Measurements from ENCODE around the gene LIN9. TPM values are rescaled to one million over a fixed set of nuclear protein-coding genes. Genes with fewer than 3 reads are reported as not detected.

The LIN9 gene
- total and polyA plus RNA-seq, 2 of the 8 experiments (the other 6 are each of a cell fraction or from before 2014, with no cell fraction given): 5.6 to 12.6 TPM

DNA sequence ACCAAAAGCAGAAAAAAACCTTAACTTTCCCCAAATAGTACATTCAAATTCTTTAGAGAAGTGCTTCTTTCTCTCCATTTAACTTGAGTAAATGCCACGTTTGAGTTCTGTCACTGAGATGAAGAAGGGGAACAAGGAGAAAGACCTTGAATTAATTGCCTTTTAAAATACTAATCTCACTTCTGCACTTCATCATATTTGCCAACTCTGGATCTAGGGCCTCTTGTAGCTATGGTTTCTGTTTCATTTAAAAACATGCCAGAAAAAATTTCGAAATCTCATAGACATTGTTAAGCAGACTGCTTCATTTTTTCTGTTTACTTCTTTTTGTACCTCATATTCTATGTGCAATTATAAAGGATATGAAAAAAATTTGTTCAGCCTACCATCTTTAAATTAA is 60.9 kb downstream of the LIN9 start:
- ChIA-PET CTCF (ENCODE audit: partially characterized antibody) (interaction anchor here (1.3 kb wide), 1 partner anchor 123 kb away, joined by 3 read pairs; no protein-coding TSS in a partner anchor), POLR2A (ENCODE audit: partially characterized antibody) (no interaction called here)
- 0 out of 2 replicates have a peak, but pooled peaks cover 2% of the 10 kb centered on the region for H3K79me1 ChIP-seq (ENCODE audit: low read depth, low read length)
- H3K14ac ChIP-seq (ENCODE audit: insufficient read length): no peak overlapping the region
- H3K23ac ChIP-seq (ENCODE audit: insufficient read length): no peak overlapping the region
- no peak overlapping the region for H4K5ac ChIP-seq (ENCODE audit: insufficient read length, low read depth, low read length)
- H2AFZ ChIP-seq (ENCODE audit: low read length): no peak overlapping the region
- no peak overlapping the region for H2BK20ac ChIP-seq (ENCODE audit: low read length)
- H3K4me2 ChIP-seq (ENCODE audit: insufficient read depth in 1 of 2, low read depth in 2 of 2, low read length in 2 of 2): no peak overlapping the region
- DNase-seq (ENCODE audit: low read depth in 1 of 2, low spot score in 2 of 2) (no peak), FAIRE-seq (no peak)
- H2BK15ac ChIP-seq (ENCODE audit: low read length): no peak overlapping the region
- 85% methylated on average over 2 of the region's 2 CpGs; no CpG with 5 or more reads in 1 of the 2 experiments for WGBS, 2 experiments (ENCODE audit: extremely low coverage in 1 of 2, insufficient coverage in 1 of 2, insufficient read length in 1 of 2, insufficient replicate concordance in 2 of 2, low coverage in 1 of 2, low lambda C conversion rate in 2 of 2, missing lambda C conversion rate in 1 of 2)
- H4K91ac ChIP-seq (replicated peaks; ENCODE audit: insufficient read length, low read length): no peak overlapping the region
- H3K4me3 ChIP-seq (ENCODE audit: extremely low read depth in 1 of 4, insufficient read depth in 2 of 4, low read depth in 3 of 4, low read length in 4 of 4): no peak overlapping the region
- H2BK120ac ChIP-seq (replicated peaks; ENCODE audit: low read depth, low read length): no peak overlapping the region
- no peak overlapping the region for H3K27ac ChIP-seq (ENCODE audit: low read depth, low read length)
- peaks cover 0 to 23% (median 6%) of the 10 kb centered on the region in 4 experiments; a peak in 6 of 8 replicates for H3K36me3 ChIP-seq (ENCODE audit: control insufficient read depth in 2 of 4, insufficient read depth in 4 of 4, low read length in 3 of 4)
- no peaks in the 10 kb centered on the region for H3K9me3 ChIP-seq (ENCODE audit: insufficient read depth in 2 of 2, low read depth in 1 of 2, low read length in 1 of 2)
- H3K4me1 ChIP-seq (replicated peaks in 1 of 4; ENCODE audit: control insufficient read depth in 3 of 4, insufficient read depth in 4 of 4, low read length in 3 of 4): no peaks in the 10 kb centered on the region
- no peak overlapping the region for H3K9ac ChIP-seq (replicated peaks in 1 of 4; ENCODE audit: extremely low read depth in 1 of 4, low read depth in 3 of 4, low read length in 3 of 4)
- H3K4ac ChIP-seq (replicated peaks; ENCODE audit: insufficient read length, low read depth, low read length): no peak overlapping the region
- H4K8ac ChIP-seq (ENCODE audit: extremely low read depth, insufficient read depth, low read length): no peak overlapping the region
- H3K79me2 ChIP-seq (ENCODE audit: control insufficient read depth in 1 of 2, insufficient read depth in 2 of 2, low read length in 2 of 2): no peaks in the 10 kb centered on the region
- H3K18ac ChIP-seq (ENCODE audit: extremely low read depth, low read length): no peak overlapping the region
- peaks cover 0 to 2% of the 10 kb centered on the region in 2 experiments for H4K20me1 ChIP-seq (replicated peaks in 1 of 2; ENCODE audit: control insufficient read depth in 1 of 2, insufficient read depth in 2 of 2, low read length in 2 of 2)
- H3K56ac ChIP-seq (replicated peaks; ENCODE audit: insufficient read length, low read depth, low read length): no peak overlapping the region
- H2BK12ac ChIP-seq (ENCODE audit: low read depth, low read length): no peak overlapping the region
- H3K27me3 ChIP-seq (replicated peaks in 1 of 4; ENCODE audit: control insufficient read depth in 3 of 4, extremely low read depth in 1 of 4, insufficient read depth in 3 of 4, low read length in 3 of 4): no peaks in the 10 kb centered on the region
- no peaks in the 10 kb centered on the region for H3K23me2 ChIP-seq (ENCODE audit: low read depth, low read length)
- H2BK5ac ChIP-seq (ENCODE audit: low read depth, low read length): no peak overlapping the region
- no peak overlapping the region for H2AK5ac ChIP-seq (ENCODE audit: low read depth, low read length)
- no peak for TF ChIP-seq FOSL1 (IDR thresholded peaks at IDR 0.05; ENCODE audit: insufficient read depth, low read depth, low read length)
- no peak for TF ChIP-seq SP2 (IDR thresholded peaks at IDR 0.05; ENCODE audit: low read length)
- TF ChIP-seq CTBP2 (IDR thresholded peaks at IDR 0.05; ENCODE audit: borderline replicate concordance, insufficient read depth, insufficient read length, low read length): no peak
- no peak for TF ChIP-seq SRF (IDR thresholded peaks at IDR 0.05; ENCODE audit: low read depth, low read length)
- no peak for TF ChIP-seq POLR2A (IDR thresholded peaks at IDR 0.05; ENCODE audit: control extremely low read depth in 1 of 2, low read depth in 2 of 2, low read length in 2 of 2)
- no peak for TF ChIP-seq RNF2 (IDR thresholded peaks at IDR 0.05; ENCODE audit: borderline replicate concordance, low read depth, low read length, missing control alignments, poor library complexity, severe bottlenecking)
- TF ChIP-seq RBBP5 (IDR thresholded peaks at IDR 0.05; ENCODE audit: borderline replicate concordance, low read depth, low read length): no peak
- no peak for TF ChIP-seq KDM1A (IDR thresholded peaks at IDR 0.05; ENCODE audit: borderline replicate concordance, low read length)
- TF ChIP-seq, protein P1, sequence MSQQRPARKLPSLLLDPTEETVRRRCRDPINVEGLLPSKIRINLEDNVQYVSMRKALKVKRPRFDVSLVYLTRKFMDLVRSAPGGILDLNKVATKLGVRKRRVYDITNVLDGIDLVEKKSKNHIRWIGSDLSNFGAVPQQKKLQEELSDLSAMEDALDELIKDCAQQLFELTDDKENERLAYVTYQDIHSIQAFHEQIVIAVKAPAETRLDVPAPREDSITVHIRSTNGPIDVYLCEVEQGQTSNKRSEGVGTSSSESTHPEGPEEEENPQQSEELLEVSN (IDR thresholded peaks at IDR 0.05): no peak
- no peak for TF ChIP-seq PHF8 (conservative IDR thresholded peaks at IDR 0.05; ENCODE audit: low read depth, low read length)
- no peak for TF ChIP-seq POLR2AphosphoS5 (IDR thresholded peaks at IDR 0.05; ENCODE audit: low read depth, low read length)
- TF ChIP-seq TAF1 (IDR thresholded peaks at IDR 0.05; ENCODE audit: low read depth, low read length): no peak
- TF ChIP-seq, protein P2, sequence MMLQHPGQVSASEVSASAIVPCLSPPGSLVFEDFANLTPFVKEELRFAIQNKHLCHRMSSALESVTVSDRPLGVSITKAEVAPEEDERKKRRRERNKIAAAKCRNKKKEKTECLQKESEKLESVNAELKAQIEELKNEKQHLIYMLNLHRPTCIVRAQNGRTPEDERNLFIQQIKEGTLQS (IDR thresholded peaks at IDR 0.05; ENCODE audit: insufficient read depth, low read depth, low read length): no peak

All from H1 (cell line).